ENCODE results near the gene AGAP1.

DNA sequence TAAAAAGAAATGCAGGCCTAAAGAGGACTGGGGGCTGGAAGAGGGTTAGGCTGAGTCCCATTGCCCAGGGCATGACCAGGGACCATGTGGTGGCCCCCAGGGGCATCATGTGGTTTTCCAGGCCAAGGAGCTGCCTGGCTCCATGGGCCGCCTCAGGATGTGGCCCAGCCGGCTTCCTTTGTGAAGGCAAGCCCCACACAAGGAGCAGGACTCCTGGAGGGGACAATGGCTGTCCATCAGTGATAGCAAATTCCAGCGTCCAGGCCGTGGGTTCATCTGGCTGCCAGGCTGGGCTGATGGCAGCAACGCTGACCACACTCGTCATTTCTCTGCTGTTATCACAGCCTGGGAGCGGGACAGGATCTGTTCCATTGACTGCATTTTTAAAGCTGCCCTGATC, 591.8 kb downstream of the AGAP1 start:
- TF ChIP-seq, protein P1, sequence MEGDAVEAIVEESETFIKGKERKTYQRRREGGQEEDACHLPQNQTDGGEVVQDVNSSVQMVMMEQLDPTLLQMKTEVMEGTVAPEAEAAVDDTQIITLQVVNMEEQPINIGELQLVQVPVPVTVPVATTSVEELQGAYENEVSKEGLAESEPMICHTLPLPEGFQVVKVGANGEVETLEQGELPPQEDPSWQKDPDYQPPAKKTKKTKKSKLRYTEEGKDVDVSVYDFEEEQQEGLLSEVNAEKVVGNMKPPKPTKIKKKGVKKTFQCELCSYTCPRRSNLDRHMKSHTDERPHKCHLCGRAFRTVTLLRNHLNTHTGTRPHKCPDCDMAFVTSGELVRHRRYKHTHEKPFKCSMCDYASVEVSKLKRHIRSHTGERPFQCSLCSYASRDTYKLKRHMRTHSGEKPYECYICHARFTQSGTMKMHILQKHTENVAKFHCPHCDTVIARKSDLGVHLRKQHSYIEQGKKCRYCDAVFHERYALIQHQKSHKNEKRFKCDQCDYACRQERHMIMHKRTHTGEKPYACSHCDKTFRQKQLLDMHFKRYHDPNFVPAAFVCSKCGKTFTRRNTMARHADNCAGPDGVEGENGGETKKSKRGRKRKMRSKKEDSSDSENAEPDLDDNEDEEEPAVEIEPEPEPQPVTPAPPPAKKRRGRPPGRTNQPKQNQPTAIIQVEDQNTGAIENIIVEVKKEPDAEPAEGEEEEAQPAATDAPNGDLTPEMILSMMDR (IDR thresholded peaks at IDR 0.05): no peak
- no peak for TF ChIP-seq POLR2A (IDR thresholded peaks at IDR 0.05)
